GM19238 (cell line): ENCODE measurements around the gene MUC22.
"Not testable (repeated sequence)": the region's sequence is repeated elsewhere in the genome, so short reads cannot be mapped to it uniquely, and the experiment has no call there.

ENCODE experiments used
- DNase-seq: peaks from one replicate; pipeline ENCODE4 v3.0.0; 2011; ENCODE audit warnings: low spot score; ENCODE audit not compliant: insufficient read length

The MUC22 gene

GRCh38 chr6:30997301-30997700 is 13.0 kb upstream of the MUC22 start:
- DNase-seq, result no peak

DNA sequence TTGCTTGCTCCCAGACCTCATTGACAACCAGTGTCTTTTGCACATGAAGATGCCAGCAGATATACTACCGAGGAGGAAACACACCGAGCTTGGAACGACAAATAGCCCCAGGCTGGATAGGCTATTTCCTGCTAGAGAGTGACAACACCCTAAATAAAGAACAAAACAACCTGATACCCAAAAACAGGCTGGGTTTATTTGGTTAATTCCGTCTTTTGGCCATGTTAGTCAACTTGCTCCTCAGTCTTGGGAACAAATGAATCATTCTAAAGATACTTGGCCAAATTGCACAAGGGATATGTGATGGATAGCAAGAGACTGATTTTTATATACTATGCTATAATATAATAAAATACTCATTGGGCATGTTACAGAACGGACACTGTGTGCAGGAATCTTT is 11.5 kb upstream of the MUC22 start:
- no peak for DNase-seq

DNA sequence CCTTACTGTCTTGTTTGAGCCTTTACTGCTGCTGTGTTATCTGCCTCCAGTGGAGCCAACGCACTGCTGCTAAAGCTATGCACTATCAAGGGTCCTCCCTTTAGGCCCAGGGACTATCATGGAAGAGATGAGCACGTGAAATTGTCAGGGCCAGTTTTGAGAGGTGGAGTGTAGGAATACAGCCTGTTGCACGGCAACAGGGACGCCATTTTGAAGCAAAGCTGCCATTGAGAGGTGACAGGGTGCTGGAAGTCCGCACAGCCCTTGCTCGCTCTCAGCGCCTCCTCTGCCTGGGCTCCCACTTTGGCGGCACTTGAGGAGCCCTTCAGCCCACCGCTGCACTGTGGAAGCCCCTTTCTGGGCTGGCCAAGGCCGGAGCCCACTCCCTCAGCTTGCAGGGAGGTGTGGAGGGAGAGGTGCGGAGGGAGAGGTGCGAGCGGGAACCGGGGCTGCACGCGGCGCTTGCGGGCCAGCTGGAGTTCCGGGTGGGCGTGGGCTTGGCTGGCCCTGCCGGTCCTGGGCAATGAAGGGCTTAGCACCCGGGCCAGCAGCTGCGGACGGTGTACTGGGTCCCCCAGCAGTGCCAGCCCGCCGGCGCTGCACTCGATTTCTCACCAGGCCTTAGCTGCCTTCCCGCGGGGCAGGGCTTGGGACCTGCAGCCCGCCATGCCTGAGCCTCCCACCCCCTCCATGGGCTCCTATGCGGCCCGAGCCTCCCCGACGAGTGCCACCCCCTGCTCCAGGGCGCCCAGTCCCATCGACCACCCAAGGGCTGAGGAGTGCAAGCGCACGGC is 10.0 kb upstream of the MUC22 start:
- not testable (repeated sequence) for DNase-seq

DNA sequence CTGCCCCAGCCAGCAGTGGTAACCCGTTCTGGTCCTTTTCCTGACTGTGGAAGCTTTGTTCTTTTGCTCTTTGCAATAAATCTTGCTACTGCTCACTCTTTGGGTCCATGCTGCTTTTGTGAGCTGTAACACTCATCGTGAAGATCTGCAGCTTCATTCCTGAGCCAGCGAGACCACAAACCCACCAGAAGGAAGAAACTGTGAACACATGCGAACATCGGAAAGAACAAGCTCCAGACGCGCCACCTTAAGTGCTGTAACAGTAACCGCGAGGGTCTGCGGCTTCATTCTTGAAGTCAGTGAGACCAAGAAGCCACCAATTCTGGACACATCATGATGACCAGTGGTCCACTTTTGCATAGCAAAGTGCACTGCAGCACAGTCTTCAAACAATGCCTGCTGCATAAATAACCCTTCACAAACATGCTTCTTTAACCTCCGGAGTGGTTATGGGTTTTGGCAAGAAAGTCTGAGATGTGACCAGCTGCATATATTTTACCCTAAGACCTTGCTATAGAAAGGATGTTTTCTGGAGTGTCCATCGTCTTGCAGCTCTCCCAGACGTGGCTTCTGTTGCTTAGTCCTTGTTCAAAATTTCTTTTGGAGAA is 8.9 kb upstream of the MUC22 start:
- DNase-seq, result no peak

DNA sequence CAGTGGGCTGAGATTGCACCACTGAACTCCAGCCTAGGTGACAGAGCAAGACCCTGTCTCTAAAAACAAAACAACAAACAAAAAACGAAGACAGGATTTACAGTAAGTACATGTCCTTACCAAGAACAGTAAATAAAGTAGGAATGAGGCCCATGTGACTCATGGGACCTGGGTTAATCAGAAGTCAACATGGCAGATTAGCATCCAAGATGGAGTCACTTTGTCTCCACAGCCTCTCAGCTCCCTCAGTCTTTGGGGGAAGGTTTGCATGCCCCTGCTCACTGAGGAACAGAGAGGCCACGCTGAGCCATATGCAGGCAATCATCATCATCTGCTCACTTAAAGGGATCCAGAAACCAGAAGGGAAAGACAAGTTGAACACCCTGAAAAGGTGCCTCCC is 7.8 kb upstream of the MUC22 start:
- DNase-seq, result no peak

DNA sequence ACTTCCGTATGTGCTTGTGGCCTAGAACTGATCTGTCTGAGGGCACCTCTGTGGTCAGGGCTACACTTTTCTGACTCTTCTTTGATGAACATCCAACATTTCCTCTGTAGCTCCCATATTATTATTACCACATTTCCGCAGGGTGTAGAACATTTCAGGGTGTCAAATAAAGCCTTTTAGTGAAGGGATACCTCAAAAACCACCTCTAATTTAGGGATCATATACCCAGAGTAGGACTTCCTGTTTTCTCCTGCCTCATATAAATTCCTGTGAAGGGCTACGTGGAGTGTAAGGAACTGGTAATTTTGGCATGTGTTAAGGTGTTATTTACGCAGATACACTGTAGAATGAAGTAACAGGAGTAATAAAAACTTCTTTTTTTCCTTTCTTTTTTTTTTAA is 5.5 kb upstream of the MUC22 start:
- DNase-seq, result no peak

DNA sequence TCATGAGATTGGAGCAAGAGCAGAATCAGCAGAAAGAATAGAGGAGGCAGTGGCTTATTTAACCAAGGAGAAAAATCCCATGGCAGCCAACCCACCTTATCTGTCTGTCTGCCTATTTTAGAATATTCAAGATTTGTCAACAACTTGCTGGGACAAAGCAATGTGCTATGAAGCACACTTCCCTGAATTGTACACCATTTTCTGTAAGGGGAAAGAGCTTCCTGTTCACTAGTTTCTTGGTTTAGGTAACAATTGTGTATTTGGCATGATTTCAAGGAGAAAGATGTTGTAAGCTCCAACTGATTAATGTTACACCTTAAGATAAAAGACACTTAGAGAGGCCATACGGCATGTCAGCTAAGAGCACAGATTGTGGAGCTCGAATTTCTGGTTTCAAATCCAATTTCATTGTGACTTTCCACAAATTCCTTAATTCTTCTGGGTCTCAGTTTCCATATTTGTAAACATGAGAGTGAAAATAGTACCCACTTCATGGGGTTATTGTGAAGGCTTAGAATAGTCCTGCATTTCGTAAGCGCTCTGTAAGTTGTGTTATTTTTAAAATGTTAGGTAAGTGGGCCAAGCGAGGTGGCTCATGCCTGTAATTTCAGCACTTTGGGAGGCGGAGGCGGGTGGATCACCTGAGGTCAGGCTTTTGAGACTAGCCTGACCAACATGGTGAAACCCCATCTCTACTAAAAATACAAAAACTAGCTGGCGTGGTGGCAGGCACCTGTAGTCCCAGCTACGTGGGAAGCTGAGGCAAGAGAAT is 4.8 kb upstream of the MUC22 start:
- no peak for DNase-seq

DNA sequence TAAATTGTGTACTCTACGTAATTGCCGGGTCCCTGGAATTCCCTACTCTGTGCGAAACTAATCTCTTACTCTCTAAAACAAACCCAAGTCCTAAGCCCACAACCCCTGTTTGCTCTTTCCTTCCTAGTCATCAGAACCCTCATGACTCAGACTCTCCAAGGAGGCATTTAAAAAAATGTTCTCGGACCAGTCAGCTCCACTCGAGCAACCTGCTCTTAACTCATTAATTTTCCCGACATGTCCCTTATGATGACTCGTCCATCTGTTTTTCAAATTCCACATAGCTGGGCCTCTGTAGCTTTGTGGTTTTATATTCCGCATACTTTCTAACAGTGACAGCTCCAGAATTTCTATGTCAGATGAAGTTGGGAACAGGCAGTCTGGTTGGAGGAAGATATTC is 2.6 kb upstream of the MUC22 start:
- no peak for DNase-seq

GRCh38 chr6:31008165-31008564 is 2.1 kb upstream of the MUC22 start:
- DNase-seq, result no peak

DNA sequence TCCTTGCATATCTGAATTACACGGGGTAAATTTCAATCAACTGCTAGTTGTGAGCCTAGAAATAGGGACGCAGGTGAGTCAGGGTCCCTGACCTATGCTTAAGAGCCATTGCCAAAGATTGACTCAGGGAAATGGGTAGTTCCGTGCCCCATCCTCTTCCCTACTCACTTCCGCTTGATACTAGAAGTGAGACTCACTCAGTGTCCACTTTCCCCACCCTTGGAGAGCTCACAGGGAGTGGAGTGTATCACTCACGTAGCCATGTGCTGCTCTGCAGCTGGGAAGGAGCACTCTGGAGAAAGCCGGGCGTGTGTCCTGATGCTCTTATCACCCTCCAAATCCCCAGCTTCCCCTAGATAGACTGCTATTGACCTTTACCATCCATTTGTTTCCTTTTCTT is 543 bp upstream of the MUC22 start:
- no peak for DNase-seq

- DNase-seq, result no peak
These were observed 879 bp downstream of the MUC22 start for GRCh38 chr6:31011153-31011552.

GRCh38 chr6:31016659-31017299 is 6.5 kb downstream of the MUC22 start:
- no peak for DNase-seq

GRCh38 chr6:31017436-31017835 is 7.2 kb downstream of the MUC22 start:
- DNase-seq, result not testable (repeated sequence)

DNA sequence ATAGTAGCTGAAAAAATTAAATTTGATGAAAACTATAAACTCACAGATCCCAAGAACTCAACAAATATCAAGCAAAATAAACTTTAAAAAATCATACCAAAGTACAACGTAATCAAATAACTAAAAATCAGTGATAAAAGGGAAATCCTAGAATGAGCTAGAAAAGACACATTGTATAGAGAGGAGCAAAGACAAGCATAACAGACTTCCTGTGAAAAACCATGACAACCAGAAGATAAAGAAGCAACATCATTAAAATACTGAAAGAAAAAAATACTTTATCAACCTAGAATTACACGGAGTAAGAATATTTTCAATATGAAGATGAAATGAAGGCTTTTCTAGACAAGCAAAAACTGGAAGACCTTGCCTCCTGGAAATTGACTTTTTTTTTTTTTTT is 9.8 kb downstream of the MUC22 start:
- DNase-seq, result no peak

DNA sequence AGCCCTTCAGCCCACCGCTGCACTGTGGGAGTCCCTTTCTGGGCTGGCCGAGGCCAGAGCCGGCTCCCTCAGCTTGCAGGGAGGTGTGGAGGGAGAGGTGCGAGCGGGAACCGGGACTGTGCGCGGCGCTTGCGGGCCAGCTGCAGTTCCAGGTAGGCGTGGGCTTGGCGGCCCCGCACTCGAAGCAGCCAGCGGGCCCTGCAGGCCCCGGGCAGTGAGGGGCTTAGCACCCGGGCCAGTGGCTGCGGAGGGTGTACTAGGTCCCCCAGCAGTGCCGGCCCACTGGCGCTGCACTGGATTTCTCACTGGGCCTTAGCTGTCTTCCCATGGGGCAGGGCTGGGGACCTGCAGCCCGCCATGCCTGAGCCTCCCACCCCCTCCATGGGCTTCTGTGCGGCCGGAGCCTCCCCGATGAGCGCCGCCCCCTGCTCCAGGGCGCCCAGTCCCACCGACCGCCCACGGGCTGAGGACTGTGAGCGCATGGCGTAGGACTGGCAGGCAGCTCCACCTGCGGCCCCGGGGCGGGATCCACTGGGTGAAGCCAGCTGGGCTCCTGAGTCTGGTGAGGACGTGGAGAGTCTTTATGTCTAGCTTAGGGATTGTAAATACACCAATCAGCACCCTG is 10.5 kb downstream of the MUC22 start:
- DNase-seq, result not testable (repeated sequence)

DNA sequence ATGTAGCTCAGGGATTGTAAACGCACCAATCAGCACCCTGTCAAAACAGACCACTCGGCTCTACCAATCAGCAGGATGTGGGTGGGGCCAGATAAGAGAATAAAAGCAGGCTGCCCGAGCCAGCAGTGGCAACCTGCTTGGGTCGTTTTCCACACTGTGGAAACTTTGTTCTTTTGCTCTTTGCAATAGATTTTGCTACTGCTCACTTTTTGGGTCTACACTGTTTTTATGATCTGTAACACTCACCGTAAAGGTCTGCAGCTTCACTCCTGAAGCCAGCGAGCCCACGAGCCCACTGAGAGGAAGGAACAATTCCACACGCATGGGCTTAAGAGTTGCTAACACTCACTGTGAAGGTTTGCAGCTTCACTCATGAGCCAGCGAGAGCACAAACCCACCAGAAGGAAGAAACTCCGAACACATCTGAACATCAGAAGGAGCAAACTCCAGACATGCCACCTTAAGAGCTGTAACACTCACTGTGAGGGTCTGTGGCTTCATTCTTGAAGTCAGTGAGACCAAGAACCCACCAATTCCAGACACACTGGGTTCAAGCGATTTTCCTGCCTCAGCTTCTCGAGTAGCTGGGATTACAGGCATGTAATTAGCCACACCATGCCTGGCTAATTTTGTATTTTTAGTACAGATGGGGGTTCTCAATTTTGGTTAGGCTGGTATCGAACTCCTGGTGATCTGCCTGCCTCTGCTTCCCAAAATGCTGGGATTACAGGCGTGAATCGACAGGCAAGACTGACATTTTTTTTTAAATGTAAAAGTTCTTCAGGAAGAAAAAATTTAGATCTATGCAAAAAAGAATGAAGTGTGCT is 11.6 kb downstream of the MUC22 start:
- DNase-seq, result not testable (repeated sequence)

- DNase-seq, result no peak
These were observed 15.3 kb downstream of the MUC22 start for GRCh38 chr6:31025595-31025994.

- no peak for DNase-seq
These were observed 20.8 kb downstream of the MUC22 start for GRCh38 chr6:31031095-31031494.

DNA sequence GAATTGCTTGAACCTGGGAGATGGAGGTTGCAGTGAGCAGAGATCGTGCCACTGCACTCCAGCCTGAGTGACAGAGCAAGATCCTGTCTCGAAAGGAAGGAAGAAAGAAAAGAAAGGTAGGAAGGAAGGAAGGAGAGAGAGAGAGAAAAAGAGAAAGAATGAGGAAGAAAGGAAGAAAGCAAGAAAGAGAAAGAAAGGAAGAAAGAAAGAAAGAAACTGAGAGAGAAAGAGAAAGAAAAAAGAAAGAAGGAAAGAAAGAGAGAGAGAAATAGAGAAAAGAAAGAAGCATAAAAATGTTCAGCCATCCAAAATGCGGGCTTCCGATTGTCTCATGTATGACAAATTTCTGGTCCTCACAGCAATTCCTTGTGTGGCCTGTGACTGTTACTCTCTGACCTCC is 22.8 kb downstream of the MUC22 start:
- no peak for DNase-seq

DNA sequence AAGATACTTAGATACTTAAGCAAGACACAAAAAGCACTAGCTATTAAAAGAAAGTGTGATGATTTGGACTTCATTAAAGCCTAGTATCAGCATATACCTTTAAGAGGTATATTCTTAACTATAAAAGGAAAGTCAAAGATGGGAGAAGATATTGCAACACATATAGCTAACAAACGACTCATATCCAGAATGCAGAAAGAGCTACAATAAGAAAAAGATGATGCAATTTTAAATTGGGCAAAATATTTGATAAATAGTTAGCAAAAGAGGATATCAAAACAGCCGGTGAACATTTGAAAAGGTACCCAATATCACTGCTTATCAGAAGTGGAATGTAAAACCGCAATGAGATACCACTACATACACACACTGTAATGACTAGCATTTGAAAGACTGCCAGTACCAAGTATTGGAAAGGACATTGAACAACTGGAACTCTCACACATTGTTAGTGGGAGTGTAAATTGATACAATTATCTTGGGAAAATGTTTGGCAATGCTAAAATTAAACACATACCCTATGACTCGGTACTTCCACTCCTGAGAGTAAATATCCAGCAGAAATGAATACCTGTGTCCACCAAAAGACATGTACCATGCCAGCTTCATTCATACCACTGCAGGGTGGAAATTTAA is 25.7 kb downstream of the MUC22 start:
- DNase-seq, result no peak
